Caco-2 (cell line): ENCODE results near the gene CLPTM1. TPM values are rescaled to one million over a fixed set of nuclear protein-coding genes. Genes with fewer than 3 reads are reported as not detected.

Experiments
- BruUV-seq: library from RNA; stranded (reverse); fragments of 400-500 nt; replicated peaks from 2 replicates; lab custom pipeline; 2021; lab: Mats Ljungman, UMichigan
- CTCF ChIA-PET: fragments of 300-600 bp; sonication (Branson Sonifier 250); formaldehyde crosslinking; loops from one replicate; lab custom pipeline; 2022; ENCODE audit warnings: antibody characterized with exemption; lab: Charles Lee
- POLR2A ChIA-PET: fragments of 300-600 bp; sonication (Branson Sonifier 250); formaldehyde crosslinking; loops from one replicate; lab custom pipeline; 2022; ENCODE audit warnings: antibody characterized with exemption; lab: Charles Lee
- DNase-seq, 2 experiments: peaks; one replicate each; pipeline versions ENCODE4 v3.0.0 to v3.0.0-alpha.2; 2020 to 2022
- H3K27me3 ChIP-seq: replicated peaks from 2 replicates; pipeline ENCODE4 v1.6.0; 2011; ENCODE audit warnings: low read length; ENCODE audit not compliant: control insufficient read depth, insufficient read depth
- H3K36me3 ChIP-seq: 2 replicates; pipeline ENCODE4 v1.5.1; 2011; ENCODE audit warnings: low read length; ENCODE audit not compliant: control insufficient read depth, insufficient read depth
- H3K4me1 ChIP-seq: fragments of 250-450 bp; sonication (Bioruptor Pico); 2 replicates; pipeline ENCODE4 v1.5.1; 2020; ENCODE audit warnings: mild to moderate bottlenecking
- H3K4me3 ChIP-seq: 2 replicates; pipeline ENCODE4 v1.5.1; 2011; ENCODE audit warnings: low read depth, mild to moderate bottlenecking, control low read depth, low read length
- H3K9me3 ChIP-seq: fragments of 250-450 bp; sonication (Bioruptor Pico); 2 replicates; pipeline ENCODE4 v1.5.1; 2020; ENCODE audit warnings: mild to moderate bottlenecking, moderate library complexity
- H3K27ac Mint-ChIP-seq: one replicate; pipeline ENCODE4 v1.8.0; 2022; ENCODE audit warnings: mixed read lengths; ENCODE audit not compliant: unreplicated experiment
- H3K27me3 Mint-ChIP-seq: one replicate; pipeline ENCODE4 v1.8.0; 2022; ENCODE audit warnings: mixed read lengths; ENCODE audit not compliant: insufficient read depth, unreplicated experiment
- H3K36me3 Mint-ChIP-seq: one replicate; pipeline ENCODE4 v1.8.0; 2022; ENCODE audit warnings: mild to moderate bottlenecking, mixed read lengths; ENCODE audit not compliant: insufficient read depth, unreplicated experiment
- H3K4me1 Mint-ChIP-seq: one replicate; pipeline ENCODE4 v1.8.0; 2022; ENCODE audit warnings: low read depth, mixed read lengths; ENCODE audit not compliant: unreplicated experiment
- H3K4me3 Mint-ChIP-seq: one replicate; pipeline ENCODE4 v1.8.0; 2022; ENCODE audit warnings: mild to moderate bottlenecking, moderate library complexity, mixed read lengths; ENCODE audit not compliant: unreplicated experiment
- H3K9me3 Mint-ChIP-seq: one replicate; pipeline ENCODE4 v1.8.0; 2022; ENCODE audit warnings: mixed read lengths; ENCODE audit not compliant: unreplicated experiment
- intact Hi-C: fragments of 100-400 bp; cut with micrococcal nuclease; formaldehyde crosslinking; loops from one replicate; pipeline ENCODE4 v1.10.0; 2022; ENCODE audit not compliant: unreplicated experiment
- total RNA-seq: library from RNA; stranded (reverse); gene quantifications from 2 replicates; pipeline ENCODE4 v1.2.3, GENCODE V29; 2022
- TF ChIP-seq, protein P1 (sequence below), 2 experiments: fragments of 200-600 bp in 1 of 2; IDR thresholded peaks; 1 replicate in 1 of 2; 2 replicates in 1 of 2; pipeline versions ENCODE4 v1.5.1 to v1.8.0; 2011 to 2022; ENCODE audit warnings: antibody characterized with exemption in 1 of 2, control low read depth in 1 of 2, inconsistent platforms in 1 of 2, low read depth in 1 of 2, low read length in 1 of 2, mild to moderate bottlenecking in 1 of 2, moderate library complexity in 1 of 2; ENCODE audit not compliant: insufficient read depth in 1 of 2, severe bottlenecking in 1 of 2, unreplicated experiment in 1 of 2

CLPTM1 gene
- total RNA-seq, 1 experiment from 2014 or later: 144 TPM

DNA sequence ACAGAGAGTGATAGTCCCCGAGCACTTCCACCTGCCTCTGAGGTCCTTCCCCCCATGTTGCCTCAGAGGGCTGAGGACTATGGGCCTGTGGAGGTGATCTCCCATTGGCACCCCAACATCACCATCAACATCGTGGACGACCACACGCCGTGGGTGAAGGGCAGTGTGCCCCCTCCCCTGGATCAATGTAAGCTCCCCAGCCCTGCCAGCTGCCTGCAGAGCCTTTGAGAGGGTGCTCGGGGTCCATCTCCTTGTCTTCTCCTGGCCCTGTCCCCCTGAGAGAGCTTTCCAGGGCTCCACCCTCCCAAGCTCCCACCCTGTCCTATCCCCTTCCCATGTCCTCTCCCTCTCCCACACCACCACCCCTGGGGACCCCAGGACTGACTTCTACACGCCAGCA lies 31.2 kb downstream of the CLPTM1 start:
- no peaks in the 10 kb centered on the region for H3K27me3 ChIP-seq
- H3K4me3 ChIP-seq: no peak overlapping the region
- Mint-ChIP-seq H3K4me1 (no peaks in the 10 kb centered on the region), H3K27me3 (no peaks in the 10 kb centered on the region), H3K36me3 (peaks cover 68% of the 10 kb centered on the region), H3K27ac (no peak overlapping the region), H3K4me3 (no peak overlapping the region), H3K9me3 (no peaks in the 10 kb centered on the region)
- no peak for DNase-seq
- ChIA-PET CTCF (interaction anchor here (0.9 kb wide), 1 partner anchor 74 kb away, joined by 4 read pairs; no protein-coding TSS in a partner anchor), POLR2A (no interaction called here)
- no peaks in the 10 kb centered on the region for H3K4me1 ChIP-seq
- no TSS peak for BruUV-seq
- H3K36me3 ChIP-seq: peaks cover 4% of the 10 kb centered on the region
- TF ChIP-seq, protein P1, sequence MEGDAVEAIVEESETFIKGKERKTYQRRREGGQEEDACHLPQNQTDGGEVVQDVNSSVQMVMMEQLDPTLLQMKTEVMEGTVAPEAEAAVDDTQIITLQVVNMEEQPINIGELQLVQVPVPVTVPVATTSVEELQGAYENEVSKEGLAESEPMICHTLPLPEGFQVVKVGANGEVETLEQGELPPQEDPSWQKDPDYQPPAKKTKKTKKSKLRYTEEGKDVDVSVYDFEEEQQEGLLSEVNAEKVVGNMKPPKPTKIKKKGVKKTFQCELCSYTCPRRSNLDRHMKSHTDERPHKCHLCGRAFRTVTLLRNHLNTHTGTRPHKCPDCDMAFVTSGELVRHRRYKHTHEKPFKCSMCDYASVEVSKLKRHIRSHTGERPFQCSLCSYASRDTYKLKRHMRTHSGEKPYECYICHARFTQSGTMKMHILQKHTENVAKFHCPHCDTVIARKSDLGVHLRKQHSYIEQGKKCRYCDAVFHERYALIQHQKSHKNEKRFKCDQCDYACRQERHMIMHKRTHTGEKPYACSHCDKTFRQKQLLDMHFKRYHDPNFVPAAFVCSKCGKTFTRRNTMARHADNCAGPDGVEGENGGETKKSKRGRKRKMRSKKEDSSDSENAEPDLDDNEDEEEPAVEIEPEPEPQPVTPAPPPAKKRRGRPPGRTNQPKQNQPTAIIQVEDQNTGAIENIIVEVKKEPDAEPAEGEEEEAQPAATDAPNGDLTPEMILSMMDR (IDR thresholded peaks at IDR 0.05; ENCODE audit: insufficient read depth in 1 of 2, low read depth in 1 of 2, low read length in 1 of 2, severe bottlenecking in 1 of 2, unreplicated experiment in 1 of 2): no peak
- H3K9me3 ChIP-seq: no peaks in the 10 kb centered on the region
- intact Hi-C loops: no loop called here

DNA sequence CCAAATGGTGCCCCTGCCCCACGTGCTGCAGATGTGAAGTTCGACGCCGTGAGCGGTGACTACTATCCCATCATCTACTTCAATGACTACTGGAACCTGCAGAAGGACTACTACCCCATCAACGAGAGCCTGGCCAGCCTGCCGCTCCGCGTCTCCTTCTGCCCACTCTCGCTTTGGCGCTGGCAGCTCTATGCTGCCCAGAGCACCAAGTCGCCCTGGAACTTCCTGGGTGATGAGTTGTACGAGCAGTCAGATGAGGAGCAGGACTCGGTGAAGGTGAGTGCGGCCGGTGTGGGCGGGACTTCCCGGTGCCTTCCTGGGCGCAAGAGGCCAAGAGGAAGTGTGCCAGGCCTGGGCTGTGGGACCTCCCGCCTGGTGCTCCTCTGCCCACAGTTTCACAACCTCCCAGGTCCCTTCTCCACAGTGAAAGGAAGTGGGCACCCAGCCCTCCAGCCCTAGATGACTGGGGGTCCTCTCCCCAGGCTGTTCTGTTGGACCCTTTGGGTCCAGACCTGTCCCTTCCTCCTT lies 32.0 kb downstream of the CLPTM1 start:
- H3K9me3 ChIP-seq: no peaks in the 10 kb centered on the region
- H3K4me1 Mint-ChIP-seq: no peaks in the 10 kb centered on the region
- intact Hi-C loops: no loop called here
- no TSS peak for BruUV-seq
- H3K27me3 Mint-ChIP-seq: no peaks in the 10 kb centered on the region
- H3K4me3 Mint-ChIP-seq: no peak overlapping the region
- no peak for DNase-seq
- no peaks in the 10 kb centered on the region for H3K4me1 ChIP-seq
- H3K9me3 Mint-ChIP-seq: no peaks in the 10 kb centered on the region
- H3K36me3 ChIP-seq: peaks cover 4% of the 10 kb centered on the region
- H3K27me3 ChIP-seq: no peaks in the 10 kb centered on the region
- no peak overlapping the region for H3K4me3 ChIP-seq
- H3K36me3 Mint-ChIP-seq: peaks cover 69% of the 10 kb centered on the region
- no peak overlapping the region for H3K27ac Mint-ChIP-seq
- ChIA-PET POLR2A (no interaction called here), CTCF (no interaction called here)
- TF ChIP-seq, protein P1 (IDR thresholded peaks at IDR 0.05; ENCODE audit: insufficient read depth in 1 of 2, low read depth in 1 of 2, low read length in 1 of 2, severe bottlenecking in 1 of 2, unreplicated experiment in 1 of 2): no peak

DNA sequence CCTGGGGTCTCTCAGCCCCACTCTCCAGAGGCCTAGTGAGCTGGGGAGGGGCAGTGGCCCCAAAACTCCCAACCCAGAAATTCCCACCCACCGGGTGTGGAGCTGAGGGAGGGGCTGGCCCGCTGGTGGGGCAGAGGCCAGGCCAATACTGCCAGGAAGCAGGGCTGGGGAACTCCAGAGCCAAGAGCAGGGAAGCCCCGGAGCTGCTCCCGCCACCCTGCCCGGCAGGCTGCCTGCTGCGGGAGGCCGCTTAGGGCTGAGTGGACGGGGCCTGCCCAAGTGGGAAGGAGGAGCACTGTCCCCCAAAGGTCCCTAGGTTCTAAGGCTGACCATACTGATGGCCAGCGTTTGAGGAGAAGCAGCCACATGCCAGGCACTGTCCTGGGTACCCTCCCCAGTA lies 33.1 kb downstream of the CLPTM1 start:
- H3K4me3 Mint-ChIP-seq: no peak overlapping the region
- POLR2A ChIA-PET: interaction anchor here (0.6 kb wide), 1 partner anchor 50 kb away, joined by 11 read pairs; no protein-coding TSS in a partner anchor
- Histone ChIP-seq H3K4me1 (no peaks in the 10 kb centered on the region), H3K4me3 (no peak overlapping the region), H3K36me3 (peaks cover 4% of the 10 kb centered on the region), H3K27me3 (no peaks in the 10 kb centered on the region), H3K9me3 (no peaks in the 10 kb centered on the region)
- no peaks in the 10 kb centered on the region for H3K4me1 Mint-ChIP-seq
- peaks cover 59% of the 10 kb centered on the region for H3K36me3 Mint-ChIP-seq
- CTCF ChIA-PET: interaction anchor here (0.7 to 1.9 kb wide), 2 partner anchors 71 to 73 kb away, joined by 5 to 15 read pairs; no protein-coding TSS in a partner anchor
- intact Hi-C loops: no loop called here
- no TSS peak for BruUV-seq
- H3K9me3 Mint-ChIP-seq: no peaks in the 10 kb centered on the region
- H3K27ac Mint-ChIP-seq: no peak overlapping the region
- TF ChIP-seq, protein P1 (IDR thresholded peaks at IDR 0.05; ENCODE audit: insufficient read depth in 1 of 2, low read depth in 1 of 2, low read length in 1 of 2, severe bottlenecking in 1 of 2, unreplicated experiment in 1 of 2): no peak
- H3K27me3 Mint-ChIP-seq: no peaks in the 10 kb centered on the region
- no peak for DNase-seq
